NB4 (cell line): Measurements from ENCODE around the gene CPXM2.

ENCODE experiments used
- DNase-seq: peaks from one replicate; pipeline ENCODE4 v3.0.0; 2010; ENCODE audit warnings: low read depth
- H3K4me3 ChIP-seq: one replicate; pipeline ENCODE4 v1.5.1; 2011; ENCODE audit warnings: mild to moderate bottlenecking, low read depth, low read length, moderate library complexity
- CTCF ChIP-seq: IDR thresholded peaks from one replicate; pipeline ENCODE4 v1.5.1; 2012; ENCODE audit warnings: low read depth, low read length
- MAX ChIP-seq: IDR thresholded peaks from 2 replicates; pipeline ENCODE4 v1.6.1; 2011; ENCODE audit warnings: low read depth, low read length
- MYC ChIP-seq: IDR thresholded peaks from 2 replicates; pipeline ENCODE4 v1.6.1; 2011; ENCODE audit warnings: low read depth, low read length
- POLR2A ChIP-seq: IDR thresholded peaks from 2 replicates; pipeline ENCODE4 v1.6.1; 2011; ENCODE audit warnings: mild to moderate bottlenecking; ENCODE audit not compliant: insufficient read length; ENCODE audit errors: extremely low read depth

The CPXM2 gene

GRCh38 chr10:123854003-123854402 is 37.6 kb downstream of the CPXM2 start:
- no peak overlapping the region for H3K4me3 ChIP-seq
- no peak for TF ChIP-seq POLR2A
- TF ChIP-seq CTCF = no peak
- TF ChIP-seq MYC = no peak
- TF ChIP-seq MAX = no peak
- no peak for DNase-seq

GRCh38 chr10:123852411-123852951 is 39.1 kb downstream of the CPXM2 start:
- no peak for TF ChIP-seq MAX
- no peak for TF ChIP-seq CTCF
- TF ChIP-seq MYC = no peak
- TF ChIP-seq POLR2A = no peak
- no peak for DNase-seq
- no peak overlapping the region for H3K4me3 ChIP-seq

- H3K4me3 ChIP-seq = no peak overlapping the region
- TF ChIP-seq CTCF = no peak
- peak; percentile 8 for DNase-seq
Measured at GRCh38 chr10:123848564-123849457, 42.8 kb downstream of the CPXM2 start.

- H3K4me3 ChIP-seq = no peak overlapping the region
- TF ChIP-seq POLR2A (no peak), MAX (no peak), CTCF (no peak), MYC (no peak)
- DNase-seq = no peak
Measured at GRCh38 chr10:123847686-123848432, 43.7 kb downstream of the CPXM2 start.

- TF ChIP-seq CTCF (no peak), MAX (no peak), POLR2A (no peak), MYC (no peak)
- no peak for DNase-seq
- H3K4me3 ChIP-seq = no peak overlapping the region
Measured at GRCh38 chr10:123843835-123844234, 47.8 kb downstream of the CPXM2 start.
